Activated CD4-positive, alpha-beta T cell treated with anti-CD3 and anti-CD28 coated beads, Interleukin-10, Interleukin-2, amounts not matched to agents 100 ng/mL and 50 ng/mL, durations not matched to agents 16 hours and 8 hours (primary cell): ENCODE results near the gene SIRT3.

Experiments
- DNase-seq: peaks from one replicate; pipeline ENCODE4 v3.0.0-alpha.2; 2020

SIRT3 gene

GRCh38 chr11:270451-271318, 34.5 kb upstream of the SIRT3 start:
- DNase-seq: no peak

- DNase-seq: peak; percentile 89
Measured at GRCh38 chr11:269146-269890, 33.2 kb upstream of the SIRT3 start.

DNA sequence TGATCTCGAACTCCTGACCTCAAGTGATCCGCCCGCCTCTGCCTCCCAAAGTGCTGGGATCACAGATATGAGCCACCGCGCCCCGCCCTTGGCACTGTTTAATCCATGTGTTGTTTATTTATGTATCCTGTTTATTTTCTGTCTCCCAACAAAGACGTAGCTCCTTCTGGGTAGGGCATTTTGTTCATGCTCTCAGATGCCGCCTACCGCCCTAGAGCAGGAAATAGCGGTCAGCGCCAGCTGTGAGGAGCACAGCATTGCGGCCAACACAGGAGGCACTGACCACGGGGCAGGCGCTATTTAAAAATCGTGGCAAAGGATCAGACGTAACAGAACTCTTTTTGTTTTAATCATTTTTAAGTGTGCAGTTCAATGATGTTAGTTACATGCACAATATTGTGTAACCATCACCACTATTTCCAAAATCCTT, 32.6 kb upstream of the SIRT3 start:
- peak; percentile 69 for DNase-seq

DNA sequence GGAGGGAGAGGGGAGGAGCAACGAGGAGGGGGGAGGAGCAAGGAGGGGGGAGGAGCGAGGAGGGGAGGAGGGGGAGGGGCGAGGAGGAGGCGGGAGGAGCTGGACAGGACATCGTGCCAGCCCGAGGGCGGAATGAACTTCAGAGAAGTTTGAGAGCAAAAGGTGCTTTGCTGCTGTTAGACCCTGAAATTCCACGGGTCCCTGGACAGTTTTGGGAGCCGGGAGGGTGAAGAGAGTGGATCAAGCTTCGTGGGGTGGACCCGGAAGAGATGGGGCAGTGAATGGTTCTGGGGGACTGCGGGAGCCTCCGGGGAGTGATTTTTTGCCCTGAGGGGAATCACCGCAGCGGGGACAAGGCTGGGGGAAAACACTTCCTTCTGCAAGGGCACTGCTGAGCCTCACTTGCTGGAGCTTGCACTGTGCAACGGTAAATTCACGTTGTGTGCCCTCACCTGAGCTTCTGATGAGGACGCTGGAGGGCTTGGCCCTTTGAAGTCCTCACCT, 31.4 kb upstream of the SIRT3 start:
- peak; percentile 41 for DNase-seq

DNA sequence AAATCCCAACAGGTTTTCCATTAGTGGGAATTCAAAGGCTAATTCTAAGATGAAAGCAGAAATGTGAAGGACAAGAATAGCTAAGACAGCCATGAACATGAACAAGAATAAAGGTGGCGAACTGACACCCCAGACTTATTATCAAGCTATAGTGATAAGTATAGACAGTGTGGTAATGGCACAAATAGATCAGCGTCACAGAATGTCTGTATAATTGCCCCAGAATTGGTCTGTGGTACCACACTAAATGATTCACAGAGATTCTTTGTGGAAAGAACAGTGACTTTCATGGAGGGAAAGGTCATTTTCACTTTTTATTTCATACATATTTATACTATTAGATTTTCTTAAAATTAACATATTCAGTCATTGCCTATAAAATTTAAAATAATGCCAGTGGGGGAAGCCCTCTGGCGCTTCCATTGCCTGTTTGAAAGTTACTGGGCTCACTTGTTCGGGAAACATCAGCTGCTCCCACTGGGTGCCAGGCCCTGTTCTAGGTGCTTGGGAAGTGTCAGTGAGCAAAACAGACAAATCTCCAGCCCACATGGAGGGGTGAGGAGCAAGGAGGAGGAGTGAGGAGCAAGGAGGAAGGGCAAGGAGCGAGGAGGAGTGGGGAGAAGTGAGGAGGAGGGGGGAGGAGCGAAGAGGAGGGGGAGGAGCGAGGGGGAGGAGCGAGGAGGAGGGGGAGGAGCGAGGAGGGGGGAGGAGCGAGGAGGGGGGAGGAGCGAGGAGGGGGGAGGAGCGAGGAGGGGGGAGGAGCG, 30.7 kb upstream of the SIRT3 start:
- no peak for DNase-seq

DNA sequence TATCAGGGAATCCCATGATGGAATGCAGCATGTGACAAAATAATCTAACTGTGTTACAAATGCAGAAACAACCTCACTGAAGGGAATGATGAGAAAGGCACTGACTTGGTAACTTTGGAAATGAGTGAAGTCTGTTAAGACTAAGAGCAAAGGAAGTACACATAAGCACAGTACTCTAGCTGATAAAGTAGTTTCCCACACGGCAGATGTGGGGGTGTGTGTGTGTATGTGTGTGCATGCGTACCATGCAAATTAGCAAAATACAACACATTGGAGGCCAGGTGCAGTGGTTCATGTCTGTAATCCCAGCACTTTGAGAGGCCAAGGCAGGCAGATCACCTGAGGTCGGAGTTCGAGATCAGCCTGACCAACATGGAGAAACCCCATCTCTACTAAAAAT, 25.5 kb upstream of the SIRT3 start:
- no peak for DNase-seq

GRCh38 chr11:259413-259812, 23.3 kb upstream of the SIRT3 start:
- DNase-seq: no peak

DNA sequence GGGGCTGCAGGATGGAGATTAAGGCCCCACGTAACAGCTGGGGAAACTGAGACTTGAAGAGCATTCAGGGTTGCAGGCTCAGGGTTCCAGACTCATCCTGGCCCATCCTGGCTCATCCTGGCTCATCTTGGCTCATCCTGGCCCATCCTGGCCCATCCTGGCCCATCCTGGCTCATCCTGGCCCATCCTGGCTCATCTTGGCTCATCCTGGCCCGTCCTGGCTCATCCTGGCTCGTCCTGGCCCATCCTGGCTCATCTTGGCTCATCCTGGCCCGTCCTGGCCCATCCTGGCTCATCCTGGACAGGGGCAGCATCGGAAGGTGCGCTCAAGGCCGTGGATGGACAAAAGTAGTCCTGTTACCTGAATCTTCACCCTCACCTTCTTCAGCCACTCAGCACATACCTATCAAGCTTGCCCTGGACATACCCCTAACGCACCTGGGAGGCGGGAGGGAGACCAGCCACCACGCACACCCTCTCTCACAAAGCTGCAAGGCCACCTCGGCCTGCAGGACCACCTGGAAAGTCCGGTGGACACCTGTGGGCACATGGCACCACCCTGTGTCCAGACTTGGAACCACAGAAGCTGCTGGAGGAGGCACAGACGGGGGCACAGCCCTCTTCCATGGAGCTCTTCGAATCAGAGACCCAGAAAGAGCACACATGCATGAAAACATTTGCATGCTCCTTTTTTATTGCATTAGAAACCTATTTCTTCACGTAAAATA, 21.8 kb upstream of the SIRT3 start:
- no peak for DNase-seq

GRCh38 chr11:256952-257737, 21.0 kb upstream of the SIRT3 start:
- DNase-seq: no peak

DNA sequence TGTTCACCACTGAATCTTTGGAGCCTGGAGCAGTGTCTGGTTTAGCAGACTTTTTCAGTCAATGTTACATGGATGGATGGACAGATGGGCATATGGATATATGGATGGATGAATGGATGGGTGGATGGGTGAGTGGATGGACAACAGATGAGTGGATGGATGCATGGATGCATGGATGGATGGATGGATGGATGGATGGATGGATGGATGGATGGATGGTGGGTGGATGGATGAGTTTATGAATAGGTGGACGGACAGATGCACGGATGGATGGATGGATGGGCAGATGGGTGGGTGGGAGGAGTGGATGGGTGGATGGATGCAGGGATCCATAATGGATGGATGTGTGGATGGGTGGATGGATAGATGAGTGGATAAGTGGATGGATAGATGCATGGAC, 19.7 kb upstream of the SIRT3 start:
- DNase-seq: no peak

GRCh38 chr11:255176-255575, 19.0 kb upstream of the SIRT3 start:
- no peak for DNase-seq

- no peak for DNase-seq
Measured at GRCh38 chr11:253886-254270, 17.7 kb upstream of the SIRT3 start.

- no peak for DNase-seq
Measured at GRCh38 chr11:253160-253885, 17.2 kb upstream of the SIRT3 start.

DNA sequence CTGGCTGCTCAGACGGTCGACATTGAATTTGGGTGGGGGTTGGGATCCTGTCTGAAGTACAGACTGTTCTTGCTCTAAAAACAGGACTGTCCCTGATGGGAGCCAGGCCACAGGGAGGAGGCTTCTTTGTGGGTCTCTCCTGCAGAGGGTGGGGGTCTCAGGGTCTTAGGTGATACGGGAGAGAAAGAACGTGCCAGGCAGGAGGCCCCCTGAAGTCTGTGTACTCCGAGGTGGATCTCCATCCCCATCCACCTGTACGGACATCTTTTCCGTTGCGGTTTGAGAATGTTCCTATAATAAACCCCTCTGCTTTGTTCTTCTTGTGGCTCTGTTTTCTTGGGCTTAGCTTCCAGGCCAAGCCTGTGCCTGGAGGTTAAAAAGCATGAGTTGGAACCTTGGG, 16.5 kb upstream of the SIRT3 start:
- DNase-seq: no peak

DNA sequence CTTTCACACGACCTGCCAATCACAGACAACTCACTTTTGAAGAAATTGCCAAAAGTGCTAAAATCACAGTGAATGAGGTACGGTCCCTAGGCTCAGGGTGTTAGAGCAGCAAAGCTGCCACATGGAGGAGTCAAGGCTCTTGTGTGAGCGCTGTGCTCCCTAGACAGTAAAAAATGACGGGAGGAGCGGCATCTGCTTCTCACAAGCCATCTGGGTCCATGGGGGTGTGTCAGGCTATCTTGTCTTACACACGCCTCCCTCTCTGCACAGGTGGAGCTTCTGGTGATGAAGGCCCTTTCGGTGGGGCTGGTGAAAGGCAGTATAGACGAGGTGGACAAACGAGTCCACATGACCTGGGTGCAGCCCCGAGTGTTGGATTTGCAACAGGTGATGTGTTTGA, 15.4 kb upstream of the SIRT3 start:
- no peak for DNase-seq

GRCh38 chr11:250740-251299, 14.7 kb upstream of the SIRT3 start:
- peak; percentile 74 for DNase-seq

- DNase-seq: no peak
Measured at GRCh38 chr11:250274-250673, 14.1 kb upstream of the SIRT3 start.

DNA sequence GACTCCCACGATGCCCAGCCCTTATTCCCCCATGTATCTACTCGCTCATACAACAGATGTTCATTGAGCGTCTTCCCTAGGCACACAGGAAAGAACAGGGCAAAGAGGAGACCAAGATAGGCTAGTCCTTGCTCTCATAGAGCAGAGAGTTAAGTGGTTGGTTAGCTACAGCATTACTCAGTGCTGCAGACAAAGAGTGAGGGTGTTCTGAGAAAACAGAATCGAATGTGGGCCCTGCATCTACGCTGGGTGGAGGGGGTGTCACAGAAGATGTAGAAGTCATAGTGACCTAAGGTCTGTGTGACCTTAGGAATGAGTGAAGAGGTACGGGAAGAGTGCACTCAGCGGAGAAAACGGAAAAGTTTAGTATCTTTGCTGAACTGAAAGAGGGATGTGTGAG, 12.9 kb upstream of the SIRT3 start:
- DNase-seq: no peak

DNA sequence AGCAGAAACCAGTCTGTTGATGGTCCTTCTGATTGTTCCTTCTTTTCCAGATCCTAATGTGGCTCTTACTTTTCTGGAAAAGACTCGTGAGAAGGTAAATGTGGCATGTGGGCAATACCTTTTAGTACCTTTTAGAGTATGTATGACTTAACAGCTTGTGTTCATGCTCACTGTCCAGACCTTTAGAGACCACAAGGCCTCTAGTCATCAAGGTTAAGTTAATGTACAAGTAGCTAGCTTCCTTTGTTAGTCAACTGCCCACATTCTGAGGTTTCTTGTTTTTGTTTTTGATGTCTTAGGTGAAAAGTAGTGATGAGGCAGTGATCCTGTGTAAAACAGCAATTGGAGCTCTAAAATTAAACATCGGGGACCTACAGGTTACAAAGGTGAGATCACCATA, 8.2 kb upstream of the SIRT3 start:
- DNase-seq: no peak

DNA sequence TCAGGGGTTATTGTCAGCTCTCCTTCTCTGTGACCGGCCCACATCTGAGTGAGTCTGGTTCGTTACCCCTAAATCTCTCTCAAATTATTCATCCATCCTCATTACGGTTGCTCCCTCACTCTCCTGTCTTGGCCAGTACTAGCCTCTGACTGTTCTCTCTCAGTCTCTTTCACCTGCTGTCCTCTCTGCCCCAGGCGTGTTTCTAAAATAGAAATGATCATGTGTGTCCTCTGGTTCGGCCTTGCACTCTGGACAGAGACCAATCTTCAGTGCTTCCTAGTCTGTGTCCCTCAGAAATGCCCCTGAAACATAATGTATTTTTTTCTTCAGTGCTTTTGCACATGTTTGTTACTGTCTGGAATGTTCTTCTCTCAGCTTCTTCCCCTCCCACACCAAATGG, 5.5 kb upstream of the SIRT3 start:
- DNase-seq: no peak

- DNase-seq: no peak
Measured at GRCh38 chr11:240315-240714, 4.2 kb upstream of the SIRT3 start.
